Measurements from ENCODE around the gene MSANTD2. TPM values are rescaled to one million over a fixed set of nuclear protein-coding genes. Genes with fewer than 3 reads are reported as not detected.
A peak's percentile ranks its signal among the peaks of the same experiment; 100 is the strongest.

The MSANTD2 gene
- total and polyA plus RNA-seq, 7 experiments from 2014 or later: 3.8 to 29.5 (median 12.1) TPM

- peak in 8 of 9 donors; percentile 23 to 67 (median 44) for DNase-seq
- peak overlapping the region; percentile 93 for H3K27ac ChIP-seq (ENCODE audit: low read depth, low read length)
- peak; percentile 67 for ATAC-seq
- Mint-ChIP-seq H3K4me1 (peaks cover 13 to 38% (median 32%) of the 10 kb centered on the region in 7 donors), H3K27me3 (peaks cover 0 to 18% (median 0%) of the 10 kb centered on the region in 5 donors), H3K36me3 (peaks cover 0 to 3% (median 0%) of the 10 kb centered on the region in 5 donors), H3K9me3 (no peaks in the 10 kb centered on the region), H3K27ac (peak overlapping the region; percentile 85 to 98 (median 94)), H3K4me3 (peak overlapping the region; percentile 88 to 97 (median 96))
- peak overlapping the region; percentile 71 for H3K4me3 ChIP-seq (ENCODE audit: low read length)
- ChIA-PET POLR2A (interaction anchor here (0.7 to 5.1 kb wide), 12 partner anchors 36 to 177 kb away, joined by 3 to 29 read pairs (median 5); partner anchors contain the start of genes CCDC15, SIAE, SPA17 and TBRG1), CTCF (interaction anchor here (0.7 to 2.7 kb wide), 9 partner anchors 9 to 155 kb away, joined by 3 to 20 read pairs (median 6); no protein-coding TSS in a partner anchor)
- no peaks in the 10 kb centered on the region for H3K9me3 ChIP-seq (ENCODE audit: control insufficient read depth in 2 of 3, low read length in 3 of 3)
- intact Hi-C loops (cut with micrococcal nuclease): loop anchor here (1.0 to 5.0 kb wide), 16 partner anchors 36 to 1088 kb away; partner anchors contain the start of genes CCDC15 (in 2 of the 2), SIAE (in 2 of the 2), SPA17 (in 2 of the 2) and TBRG1 (in 2 of the 2)
- peaks cover 0 to 3% (median 0%) of the 10 kb centered on the region in 3 experiments for H3K36me3 ChIP-seq (ENCODE audit: control insufficient read depth in 2 of 3, insufficient read depth in 3 of 3, low read length in 3 of 3)
- H3K27me3 ChIP-seq (ENCODE audit: control insufficient read depth in 2 of 2, insufficient read depth in 2 of 2, low read length in 2 of 2): no peaks in the 10 kb centered on the region
- H3K4me1 ChIP-seq (ENCODE audit: control insufficient read depth in 2 of 2, insufficient read depth in 2 of 2, low read length in 2 of 2): peaks cover 8 to 14% of the 10 kb centered on the region in 2 donors
Observed at GRCh38 chr11:124799348-124800225, 619 bp downstream of the MSANTD2 start.

DNA sequence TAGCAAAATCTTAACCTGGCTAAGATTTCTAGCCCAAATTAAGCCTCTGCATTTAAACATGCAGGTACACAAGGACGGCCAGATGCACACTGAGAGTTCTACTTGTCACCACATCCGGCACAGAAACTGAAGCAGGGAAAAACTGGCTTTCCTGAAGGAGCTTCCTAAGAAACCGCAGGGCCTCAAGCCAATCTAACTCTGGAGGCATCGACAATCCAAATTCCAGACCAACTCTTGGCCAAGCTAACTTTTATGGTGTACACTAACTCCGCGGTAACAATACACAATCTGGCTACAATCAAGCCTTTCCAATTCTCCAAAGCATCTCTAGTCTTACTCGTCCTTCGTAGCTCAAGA, 1.2 kb downstream of the MSANTD2 start:
- Mint-ChIP-seq H3K27ac (peak overlapping the region; percentile 85 to 98 (median 94)), H3K27me3 (peaks cover 0 to 15% (median 0%) of the 10 kb centered on the region in 5 donors), H3K9me3 (no peaks in the 10 kb centered on the region), H3K4me3 (peak overlapping the region; percentile 88 to 97 (median 96)), H3K4me1 (peaks cover 13 to 42% (median 32%) of the 10 kb centered on the region in 7 donors), H3K36me3 (no peaks in the 10 kb centered on the region)
- H3K27me3 ChIP-seq (ENCODE audit: control insufficient read depth in 2 of 2, insufficient read depth in 2 of 2, low read length in 2 of 2): no peaks in the 10 kb centered on the region
- peak overlapping the region; percentile 93 for H3K27ac ChIP-seq (ENCODE audit: low read depth, low read length)
- POLR2A ChIA-PET: interaction anchor here (0.7 to 5.1 kb wide), 7 partner anchors 36 to 177 kb away, joined by 3 to 29 read pairs (median 5); partner anchors contain the start of genes CCDC15, SIAE, SPA17 and TBRG1
- ATAC-seq (no peak), DNase-seq (peak in 1 of 9 donors; percentile 7)
- H3K36me3 ChIP-seq (ENCODE audit: control insufficient read depth in 2 of 3, insufficient read depth in 3 of 3, low read length in 3 of 3): peaks cover 0 to 3% (median 0%) of the 10 kb centered on the region in 3 experiments
- CTCF ChIA-PET: interaction anchor here (0.7 to 2.7 kb wide), 6 partner anchors 9 to 154 kb away, joined by 3 to 18 read pairs (median 4); no protein-coding TSS in a partner anchor
- H3K4me1 ChIP-seq (ENCODE audit: control insufficient read depth in 2 of 2, insufficient read depth in 2 of 2, low read length in 2 of 2): peaks cover 8 to 14% of the 10 kb centered on the region in 2 donors
- intact Hi-C loops (cut with micrococcal nuclease): loop anchor here (1.0 to 5.0 kb wide), 3 partner anchors 78 to 1088 kb away; partner anchors contain the start of genes HYLS1 (in 1 of the 2) and TBRG1 (in 1 of the 2)
- H3K9me3 ChIP-seq (ENCODE audit: control insufficient read depth in 2 of 3, low read length in 3 of 3): no peaks in the 10 kb centered on the region
- peak overlapping the region; percentile 71 for H3K4me3 ChIP-seq (ENCODE audit: low read length)

DNA sequence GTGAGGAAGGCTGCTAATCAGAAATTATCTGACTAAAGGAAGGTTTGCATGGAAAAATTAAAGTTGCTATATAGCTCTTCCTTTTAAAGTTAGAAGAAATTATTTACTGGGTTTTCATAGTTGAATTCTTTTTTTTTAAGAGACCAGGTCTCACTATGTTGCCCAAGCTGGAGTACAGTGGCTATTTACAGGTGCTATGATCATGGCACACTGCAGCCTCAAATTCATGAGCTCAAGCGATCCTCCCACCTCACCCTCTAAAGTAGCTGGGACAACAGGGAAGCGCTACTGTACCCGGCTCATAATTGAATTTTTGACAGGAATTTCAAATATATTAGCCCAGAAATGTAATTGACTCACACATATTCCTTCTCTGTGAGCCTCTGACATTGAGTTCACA, 3.9 kb downstream of the MSANTD2 start:
- H3K36me3 ChIP-seq (ENCODE audit: control insufficient read depth in 2 of 3, insufficient read depth in 3 of 3, low read length in 3 of 3): peaks cover 0 to 3% (median 0%) of the 10 kb centered on the region in 3 experiments
- no peak for ATAC-seq
- intact Hi-C loops (cut with micrococcal nuclease): loop anchor here in 1 of 2 donors (5.0 kb wide), 1 partner anchor 1091 kb away; the partner anchor contains the start of gene HYLS1
- Mint-ChIP-seq H3K36me3 (no peaks in the 10 kb centered on the region), H3K27me3 (no peaks in the 10 kb centered on the region), H3K4me1 (peaks cover 19 to 50% (median 42%) of the 10 kb centered on the region in 7 donors), H3K9me3 (no peaks in the 10 kb centered on the region), H3K27ac (no peak overlapping the region), H3K4me3 (no peak overlapping the region)
- peaks cover 8 to 14% of the 10 kb centered on the region in 2 donors for H3K4me1 ChIP-seq (ENCODE audit: control insufficient read depth in 2 of 2, insufficient read depth in 2 of 2, low read length in 2 of 2)
- no peak overlapping the region for H3K4me3 ChIP-seq (ENCODE audit: low read length)
- H3K27me3 ChIP-seq (ENCODE audit: control insufficient read depth in 2 of 2, insufficient read depth in 2 of 2, low read length in 2 of 2): no peaks in the 10 kb centered on the region
- CTCF ChIA-PET: interaction anchor here (5.4 kb wide), 1 partner anchor 126 kb away, joined by 51 read pairs; no protein-coding TSS in a partner anchor
- no peak for DNase-seq
- POLR2A ChIA-PET: interaction anchor here (0.6 to 1.1 kb wide), 2 partner anchors 9 to 124 kb away, joined by 3 read pairs; no protein-coding TSS in a partner anchor
- H3K27ac ChIP-seq (ENCODE audit: low read depth, low read length): no peak overlapping the region
- no peaks in the 10 kb centered on the region for H3K9me3 ChIP-seq (ENCODE audit: control insufficient read depth in 2 of 3, low read length in 3 of 3)

DNA sequence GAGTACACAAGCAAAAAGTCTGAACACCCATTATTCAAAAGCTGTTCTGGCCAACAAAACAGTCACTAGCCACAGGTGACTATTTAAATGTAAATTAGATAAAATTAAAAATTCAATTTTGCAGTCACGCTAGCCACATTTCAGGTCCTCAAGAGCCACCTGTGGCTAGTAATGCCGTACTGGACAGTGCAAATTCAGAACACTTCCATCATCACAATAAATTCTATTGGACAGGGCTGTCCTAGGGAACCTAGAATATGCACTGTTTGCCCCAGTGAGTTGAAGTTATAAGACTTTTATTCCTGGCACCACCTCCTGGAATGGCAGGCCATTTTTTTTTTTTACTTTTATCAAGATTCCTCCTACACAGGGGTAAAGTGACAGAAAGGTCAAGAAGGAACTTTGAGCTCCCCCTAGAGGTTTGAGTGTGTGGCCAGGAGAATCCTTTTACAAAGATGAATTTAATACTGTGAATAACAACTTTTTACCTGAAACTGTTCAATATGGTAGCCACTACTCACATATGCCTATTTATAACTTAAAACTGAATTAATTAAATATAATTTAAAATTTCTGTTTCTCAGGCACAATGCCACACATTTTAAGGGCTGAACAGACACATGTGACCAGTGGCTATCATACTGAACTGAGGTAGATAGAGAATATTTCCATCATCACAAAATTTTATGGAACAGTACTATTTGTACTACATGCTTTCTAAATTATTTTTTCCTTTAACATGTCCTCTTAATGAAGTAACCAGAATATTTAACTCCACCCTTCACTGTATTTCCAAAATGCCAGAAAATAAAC, 6.5 kb downstream of the MSANTD2 start:
- H3K27ac Mint-ChIP-seq: peak overlapping the region in 1 of 9 donors; percentile 2

DNA sequence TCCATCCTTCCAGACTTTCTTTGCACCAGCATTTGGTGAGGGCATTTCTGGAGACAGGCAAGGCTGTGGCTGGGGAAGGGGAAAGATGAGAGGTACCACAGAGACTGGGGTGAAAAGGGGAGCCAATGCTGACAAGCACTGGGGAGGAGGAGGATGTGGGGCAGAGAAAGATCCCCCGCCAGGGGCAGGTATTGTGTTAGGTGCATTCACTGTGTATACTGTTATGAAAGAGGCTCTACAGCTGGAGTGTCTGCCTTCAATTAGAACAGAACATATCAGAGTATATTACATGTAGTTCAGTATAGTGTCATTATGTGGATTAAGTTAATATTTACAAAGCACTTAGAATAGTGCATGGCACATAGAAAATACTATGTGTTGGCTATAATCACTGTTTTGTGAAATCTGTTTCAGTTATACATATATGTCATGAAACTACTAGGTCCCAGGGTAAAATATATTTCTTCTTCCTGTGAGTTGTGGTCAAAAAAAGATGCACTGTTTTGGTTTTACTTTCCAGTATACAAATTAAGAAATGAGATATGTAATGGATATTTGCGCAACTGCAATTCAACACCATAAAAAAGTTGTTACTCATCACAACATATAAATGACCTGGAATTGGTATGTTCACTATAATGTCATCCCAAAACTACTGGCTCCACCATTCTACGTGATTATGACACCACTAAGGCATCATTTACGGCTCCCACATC, 8.4 kb downstream of the MSANTD2 start:
- Histone ChIP-seq H3K4me3 (ENCODE audit: low read length) (no peak overlapping the region), H3K4me1 (ENCODE audit: control insufficient read depth in 2 of 2, insufficient read depth in 2 of 2, low read length in 2 of 2) (no peaks in the 10 kb centered on the region), H3K36me3 (ENCODE audit: control insufficient read depth in 2 of 3, insufficient read depth in 3 of 3, low read length in 3 of 3) (no peaks in the 10 kb centered on the region), H3K27me3 (ENCODE audit: control insufficient read depth in 2 of 2, insufficient read depth in 2 of 2, low read length in 2 of 2) (no peaks in the 10 kb centered on the region), H3K9me3 (ENCODE audit: control insufficient read depth in 2 of 3, low read length in 3 of 3) (no peaks in the 10 kb centered on the region), H3K27ac (ENCODE audit: low read depth, low read length) (no peak overlapping the region)
- no peaks in the 10 kb centered on the region for H3K36me3 Mint-ChIP-seq
- H3K9me3 Mint-ChIP-seq: no peaks in the 10 kb centered on the region
- ATAC-seq (no peak), DNase-seq (no peak)
- H3K27ac Mint-ChIP-seq: peak overlapping the region in 1 of 9 donors; percentile 1
- H3K4me3 Mint-ChIP-seq: peak overlapping the region in 1 of 10 donors; percentile 21
- POLR2A ChIA-PET: no interaction called here
- intact Hi-C loops (cut with micrococcal nuclease): loop anchor here in 1 of 2 donors (2.0 kb wide), 1 partner anchor 15 kb away; no protein-coding TSS in a partner anchor
- peaks cover 13 to 39% (median 31%) of the 10 kb centered on the region in 7 donors for H3K4me1 Mint-ChIP-seq
- no peaks in the 10 kb centered on the region for H3K27me3 Mint-ChIP-seq
- CTCF ChIA-PET: interaction anchor here (0.7 to 5.4 kb wide), 2 partner anchors 122 to 171 kb away, joined by 3 to 51 read pairs; no protein-coding TSS in a partner anchor

More for the DNA sequence above, 6.5 kb downstream of the MSANTD2 start:
- DNase-seq (peak in 6 of 9 donors; percentile 5 to 50 (median 40)), ATAC-seq (peak; percentile 84)
- Histone ChIP-seq H3K4me1 (ENCODE audit: control insufficient read depth in 2 of 2, insufficient read depth in 2 of 2, low read length in 2 of 2) (peaks cover 2 to 3% of the 10 kb centered on the region in 2 donors), H3K4me3 (ENCODE audit: low read length) (no peak overlapping the region), H3K27ac (ENCODE audit: low read depth, low read length) (no peak overlapping the region), H3K27me3 (ENCODE audit: control insufficient read depth in 2 of 2, insufficient read depth in 2 of 2, low read length in 2 of 2) (no peaks in the 10 kb centered on the region), H3K36me3 (ENCODE audit: control insufficient read depth in 2 of 3, insufficient read depth in 3 of 3, low read length in 3 of 3) (no peaks in the 10 kb centered on the region), H3K9me3 (ENCODE audit: control insufficient read depth in 2 of 3, low read length in 3 of 3) (no peaks in the 10 kb centered on the region)
- CTCF ChIA-PET: interaction anchor here (0.8 to 5.4 kb wide), 12 partner anchors 10 to 149 kb away, joined by 3 to 51 read pairs (median 4); partner anchors contain the start of genes SIAE and SPA17
- POLR2A ChIA-PET: interaction anchor here (1.1 to 1.4 kb wide), 4 partner anchors 18 to 47 kb away, joined by 3 to 9 read pairs (median 4); no protein-coding TSS in a partner anchor
- H3K4me3 Mint-ChIP-seq: no peak overlapping the region
- H3K27me3 Mint-ChIP-seq: no peaks in the 10 kb centered on the region
- H3K36me3 Mint-ChIP-seq: no peaks in the 10 kb centered on the region
- no peaks in the 10 kb centered on the region for H3K9me3 Mint-ChIP-seq
- intact Hi-C loops (cut with micrococcal nuclease): loop anchor here (1.0 to 2.0 kb wide), 5 partner anchors 17 to 149 kb away; no protein-coding TSS in a partner anchor
- H3K4me1 Mint-ChIP-seq: peaks cover 17 to 45% (median 41%) of the 10 kb centered on the region in 7 donors
